HG02943 (cell line): Measurements from ENCODE around the gene ACTG2.

ENCODE experiments used
- ATAC-seq: cut with Tn5 transposase; IDR thresholded peaks from one replicate; pipeline ENCODE4 v1.9.1; 2021; ENCODE audit warnings: mild to moderate bottlenecking, low read depth, moderate library complexity; ENCODE audit not compliant: unreplicated experiment

The ACTG2 gene

GRCh38 chr2:73962798-73963197 is 70.0 kb downstream of the ACTG2 start:
- ATAC-seq, result no peak

- no peak for ATAC-seq
Observed at GRCh38 chr2:73963385-73964120, 70.7 kb downstream of the ACTG2 start.

GRCh38 chr2:73964223-73964622 is 71.4 kb downstream of the ACTG2 start:
- ATAC-seq, result no peak

- ATAC-seq, result no peak
Observed at GRCh38 chr2:73965053-73965452, 72.2 kb downstream of the ACTG2 start.

GRCh38 chr2:73968357-73968937 is 75.6 kb downstream of the ACTG2 start:
- ATAC-seq, result no peak

GRCh38 chr2:73969356-73969755 is 76.5 kb downstream of the ACTG2 start:
- no peak for ATAC-seq
